ENCODE measurements around the gene SELENOK.

The SELENOK gene

DNA sequence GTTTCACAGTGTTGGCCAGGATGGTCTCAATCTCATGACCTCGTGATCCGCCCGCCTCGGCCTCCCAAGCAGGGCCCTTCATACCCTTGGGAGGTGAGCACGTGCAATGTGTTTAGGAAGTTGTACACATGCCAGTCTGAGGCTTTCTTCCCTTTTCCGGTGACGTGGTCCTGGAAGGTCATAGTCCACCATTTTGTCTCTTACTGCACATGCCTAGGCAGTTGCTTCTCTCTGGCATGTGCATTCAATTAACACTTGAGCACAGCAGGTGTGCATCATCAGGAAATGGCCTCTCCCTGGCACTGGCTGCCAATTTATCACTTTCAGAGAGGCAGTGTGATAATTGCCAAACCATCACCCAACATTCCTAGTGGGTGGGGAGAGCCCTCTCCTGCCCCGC lies 21.7 kb upstream of the SELENOK start:
- Histone ChIP-seq H3K9ac (ENCODE audit: low read length) (no peak overlapping the region), H3K27me3 (replicated peaks; ENCODE audit: control insufficient read depth, insufficient read depth, low read length) (no peaks in the 10 kb centered on the region), H3K36me3 (ENCODE audit: control insufficient read depth, insufficient read depth, low read length, severe bottlenecking) (no peaks in the 10 kb centered on the region), H3K4me3 (ENCODE audit: low read length) (no peak overlapping the region), H3K9me3 (ENCODE audit: control insufficient read depth, low read length) (peaks cover 7% of the 10 kb centered on the region), H3K4me1 (ENCODE audit: control insufficient read depth, insufficient read depth, low read length) (no peaks in the 10 kb centered on the region)
- DNase-seq (ENCODE audit: low read depth) = no peak

DNA sequence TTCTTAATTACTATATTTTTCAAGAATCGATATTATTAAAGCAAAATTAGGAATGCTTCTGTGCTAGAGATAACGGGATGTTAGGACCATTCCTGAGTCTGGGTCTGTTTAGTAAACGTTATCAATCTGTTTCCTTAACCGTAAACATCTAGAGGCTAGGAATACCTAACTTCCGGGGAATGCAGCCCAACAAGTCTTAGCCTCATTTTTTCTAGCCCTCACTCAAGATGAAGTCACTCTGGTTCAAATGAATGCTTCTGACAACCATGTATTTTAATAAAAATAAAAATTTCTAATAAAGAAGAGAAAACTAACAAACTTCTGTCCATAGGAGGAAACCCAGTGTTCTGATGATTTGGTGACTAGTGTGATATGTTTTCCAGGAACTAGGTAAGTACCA lies 11.1 kb upstream of the SELENOK start:
- Histone ChIP-seq H3K27me3 (replicated peaks; ENCODE audit: control insufficient read depth, insufficient read depth, low read length) (no peaks in the 10 kb centered on the region), H3K4me1 (ENCODE audit: control insufficient read depth, insufficient read depth, low read length) (peaks cover 3% of the 10 kb centered on the region), H3K4me3 (ENCODE audit: low read length) (no peak overlapping the region), H3K9me3 (ENCODE audit: control insufficient read depth, low read length) (peaks cover 7% of the 10 kb centered on the region), H3K36me3 (ENCODE audit: control insufficient read depth, insufficient read depth, low read length, severe bottlenecking) (no peaks in the 10 kb centered on the region), H3K9ac (ENCODE audit: low read length) (no peak overlapping the region)
- no peak for DNase-seq (ENCODE audit: low read depth)

DNA sequence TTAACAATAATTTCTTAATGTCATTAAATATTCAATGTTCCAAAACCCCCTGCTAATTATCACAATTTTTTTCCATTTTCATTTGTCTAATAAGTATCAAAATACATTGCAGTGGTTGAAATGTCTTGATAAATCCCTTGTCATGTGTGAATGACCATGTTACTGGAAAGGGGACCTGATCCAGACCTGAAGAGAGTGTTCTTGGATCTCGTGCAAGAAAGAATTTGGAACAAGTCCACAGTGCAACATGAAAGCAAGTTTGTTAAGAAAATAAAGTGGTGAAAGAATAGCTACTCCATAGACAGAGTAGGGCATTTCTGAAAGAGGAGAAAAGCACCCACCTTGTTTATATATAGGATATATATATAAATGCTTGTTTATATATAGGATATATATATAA lies 10.4 kb upstream of the SELENOK start:
- peaks cover 3% of the 10 kb centered on the region for H3K27me3 ChIP-seq (replicated peaks; ENCODE audit: control insufficient read depth, insufficient read depth, low read length)
- H3K4me3 ChIP-seq (ENCODE audit: low read length) = no peak overlapping the region
- no peak overlapping the region for H3K9ac ChIP-seq (ENCODE audit: low read length)
- DNase-seq (ENCODE audit: low read depth) = no peak
- peaks cover 7% of the 10 kb centered on the region for H3K9me3 ChIP-seq (ENCODE audit: control insufficient read depth, low read length)
- peaks cover 3% of the 10 kb centered on the region for H3K4me1 ChIP-seq (ENCODE audit: control insufficient read depth, insufficient read depth, low read length)
- no peaks in the 10 kb centered on the region for H3K36me3 ChIP-seq (ENCODE audit: control insufficient read depth, insufficient read depth, low read length, severe bottlenecking)

DNA sequence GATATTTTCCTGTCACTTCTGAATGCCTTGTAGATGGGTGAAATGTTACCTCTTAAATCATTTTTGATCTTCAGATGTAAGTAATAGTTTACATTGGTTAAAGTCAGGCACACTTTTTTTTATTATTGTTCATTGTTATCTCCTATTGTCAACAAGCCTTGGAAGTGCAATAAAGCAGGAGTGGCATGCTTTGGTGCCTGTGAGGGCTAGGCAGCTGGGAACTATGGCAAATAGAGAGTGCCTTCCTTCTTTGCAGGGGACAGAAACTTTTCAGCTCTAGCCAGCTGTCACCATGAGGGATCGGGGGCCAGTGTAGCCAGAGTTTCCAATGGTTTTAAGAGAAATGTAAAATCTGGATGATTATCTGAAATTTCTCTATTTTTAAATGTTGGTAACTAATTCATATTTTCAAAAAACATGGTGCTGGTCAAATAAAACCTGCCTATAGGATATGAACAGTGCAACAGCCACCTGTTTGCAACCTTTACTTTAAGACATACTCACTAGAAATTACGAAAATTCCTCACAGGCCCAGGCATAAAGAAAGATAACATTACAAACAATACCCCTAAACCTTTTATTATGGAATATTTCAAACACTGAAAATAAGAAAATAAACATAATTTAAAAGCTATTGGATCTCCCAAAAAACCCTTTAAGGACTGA lies 9.1 kb upstream of the SELENOK start:
- H3K4me1 ChIP-seq (ENCODE audit: control insufficient read depth, insufficient read depth, low read length) = peaks cover 3% of the 10 kb centered on the region
- H3K36me3 ChIP-seq (ENCODE audit: control insufficient read depth, insufficient read depth, low read length, severe bottlenecking) = no peaks in the 10 kb centered on the region
- H3K9me3 ChIP-seq (ENCODE audit: control insufficient read depth, low read length) = no peaks in the 10 kb centered on the region
- H3K9ac ChIP-seq (ENCODE audit: low read length) = no peak overlapping the region
- peaks cover 3% of the 10 kb centered on the region for H3K27me3 ChIP-seq (replicated peaks; ENCODE audit: control insufficient read depth, insufficient read depth, low read length)
- DNase-seq (ENCODE audit: low read depth) = no peak
- H3K4me3 ChIP-seq (ENCODE audit: low read length) = no peak overlapping the region

DNA sequence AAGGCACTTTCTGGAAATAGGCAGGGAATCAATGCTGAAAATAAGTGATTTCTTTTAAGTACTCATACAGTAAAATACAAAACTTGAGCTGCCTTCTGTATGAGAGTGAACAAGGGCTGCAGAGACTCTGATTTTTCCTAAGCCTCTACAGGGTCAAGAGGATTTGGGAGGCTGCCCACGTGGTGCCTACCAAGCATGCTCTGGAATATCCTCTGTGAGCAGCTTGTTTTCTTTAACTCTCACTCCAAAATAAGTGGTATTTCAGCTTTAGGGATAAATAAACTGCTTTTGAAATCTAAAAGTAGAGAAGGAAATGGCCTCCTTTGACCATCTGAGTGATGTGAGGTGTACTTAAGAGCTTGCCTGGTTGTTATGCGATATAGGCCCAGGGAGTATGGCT lies 8.1 kb upstream of the SELENOK start:
- no peak overlapping the region for H3K9ac ChIP-seq (ENCODE audit: low read length)
- H3K27me3 ChIP-seq (replicated peaks; ENCODE audit: control insufficient read depth, insufficient read depth, low read length) = peaks cover 9% of the 10 kb centered on the region
- H3K36me3 ChIP-seq (ENCODE audit: control insufficient read depth, insufficient read depth, low read length, severe bottlenecking) = no peaks in the 10 kb centered on the region
- H3K4me1 ChIP-seq (ENCODE audit: control insufficient read depth, insufficient read depth, low read length) = peaks cover 3% of the 10 kb centered on the region
- DNase-seq (ENCODE audit: low read depth) = no peak
- no peak overlapping the region for H3K4me3 ChIP-seq (ENCODE audit: low read length)
- no peaks in the 10 kb centered on the region for H3K9me3 ChIP-seq (ENCODE audit: control insufficient read depth, low read length)

DNA sequence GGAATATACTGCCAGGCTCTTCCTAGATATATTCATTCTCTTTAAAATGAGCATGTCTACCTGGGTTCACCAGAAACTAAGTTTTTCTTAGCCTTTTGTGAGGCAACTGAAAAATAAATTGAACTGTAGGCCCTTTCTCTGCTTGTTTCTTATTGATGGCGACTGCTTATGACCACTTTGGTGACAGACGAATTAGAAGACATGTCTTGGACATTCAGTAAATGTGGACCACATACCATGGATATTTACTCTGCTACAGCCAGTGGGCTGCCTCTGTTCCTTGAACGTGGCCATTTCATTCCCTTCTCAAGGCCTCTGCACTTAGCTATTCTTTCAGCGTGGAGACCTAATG lies 603 bp upstream of the SELENOK start:
- Histone ChIP-seq H3K36me3 (ENCODE audit: control insufficient read depth, insufficient read depth, low read length, severe bottlenecking) (peaks cover 7% of the 10 kb centered on the region), H3K9me3 (ENCODE audit: control insufficient read depth, low read length) (no peaks in the 10 kb centered on the region), H3K27me3 (replicated peaks; ENCODE audit: control insufficient read depth, insufficient read depth, low read length) (peaks cover 9% of the 10 kb centered on the region), H3K9ac (ENCODE audit: low read length) (peak overlapping the region; percentile 81), H3K4me3 (ENCODE audit: low read length) (peak overlapping the region; percentile 92), H3K4me1 (ENCODE audit: control insufficient read depth, insufficient read depth, low read length) (peaks cover 15% of the 10 kb centered on the region)
- DNase-seq (ENCODE audit: low read depth) = no peak

DNA sequence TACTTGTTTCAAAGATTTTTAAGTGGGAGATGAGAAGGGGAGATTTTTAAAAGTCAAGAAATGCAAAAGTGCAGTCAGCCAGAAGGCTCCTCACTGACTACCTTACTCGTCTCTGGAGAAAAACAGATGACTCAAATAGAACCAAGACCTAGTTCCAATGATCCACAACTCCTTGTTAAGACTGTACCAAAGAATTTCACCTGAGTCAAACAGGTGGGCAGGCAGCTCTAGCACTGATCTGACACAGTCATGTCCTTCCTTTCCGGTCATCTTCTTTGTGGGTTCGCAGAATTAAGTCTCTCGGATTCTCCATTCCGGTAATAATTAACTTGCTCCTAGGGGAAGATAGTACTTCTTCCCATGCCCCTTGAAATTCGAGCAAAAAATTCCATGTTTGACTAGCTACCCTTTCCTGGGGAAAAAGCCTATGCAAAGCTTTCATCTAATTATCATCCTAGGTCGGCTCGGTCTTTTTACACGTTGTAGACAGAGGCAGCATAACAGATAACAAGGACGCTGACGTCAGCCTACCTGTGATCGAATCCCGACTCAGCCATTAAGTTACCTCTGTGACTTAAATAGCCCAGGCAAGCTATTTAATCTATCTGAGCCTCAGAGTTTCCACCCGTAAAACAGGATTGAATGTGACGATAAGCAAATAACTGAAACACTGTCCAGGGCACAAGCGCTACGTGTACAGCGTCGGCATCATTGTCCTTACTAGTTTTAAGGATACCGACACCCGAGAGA lies 758 bp downstream of the SELENOK start:
- Histone ChIP-seq H3K9ac (ENCODE audit: low read length) (peak overlapping the region; percentile 90), H3K9me3 (ENCODE audit: control insufficient read depth, low read length) (no peaks in the 10 kb centered on the region)
- DNase-seq (ENCODE audit: low read depth) = peak; percentile 59

DNA sequence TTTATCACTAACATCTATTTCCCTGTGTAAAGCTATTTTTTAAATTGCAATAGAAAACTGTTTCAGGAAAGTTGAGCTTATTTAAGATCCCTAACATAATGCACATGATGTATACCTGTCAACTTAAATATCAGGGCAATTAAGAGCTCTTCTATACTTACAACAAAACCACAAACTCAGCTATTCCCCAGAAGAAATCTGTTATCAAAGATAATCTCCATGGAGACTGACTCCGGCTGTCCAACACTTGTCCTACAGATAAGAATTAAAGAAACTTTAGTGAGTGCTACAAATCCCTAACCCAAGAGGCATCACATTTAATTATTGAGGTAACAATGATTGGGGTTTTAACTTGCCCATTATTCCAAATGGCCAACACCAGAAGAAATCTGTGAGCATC lies 3.4 kb downstream of the SELENOK start:
- Histone ChIP-seq H3K4me1 (ENCODE audit: control insufficient read depth, insufficient read depth, low read length) (peaks cover 15% of the 10 kb centered on the region), H3K36me3 (ENCODE audit: control insufficient read depth, insufficient read depth, low read length, severe bottlenecking) (peaks cover 36% of the 10 kb centered on the region), H3K4me3 (ENCODE audit: low read length) (no peak overlapping the region), H3K27me3 (replicated peaks; ENCODE audit: control insufficient read depth, insufficient read depth, low read length) (no peaks in the 10 kb centered on the region), H3K9ac (ENCODE audit: low read length) (no peak overlapping the region), H3K9me3 (ENCODE audit: control insufficient read depth, low read length) (no peaks in the 10 kb centered on the region)
- no peak for DNase-seq (ENCODE audit: low read depth)

More for the DNA sequence above, 758 bp downstream of the SELENOK start:
- H3K36me3 ChIP-seq (ENCODE audit: control insufficient read depth, insufficient read depth, low read length, severe bottlenecking) = peaks cover 12% of the 10 kb centered on the region
- H3K4me1 ChIP-seq (ENCODE audit: control insufficient read depth, insufficient read depth, low read length) = peaks cover 15% of the 10 kb centered on the region
- H3K4me3 ChIP-seq (ENCODE audit: low read length) = peak overlapping the region; percentile 92
- H3K27me3 ChIP-seq (replicated peaks; ENCODE audit: control insufficient read depth, insufficient read depth, low read length) = peaks cover 8% of the 10 kb centered on the region

DNA sequence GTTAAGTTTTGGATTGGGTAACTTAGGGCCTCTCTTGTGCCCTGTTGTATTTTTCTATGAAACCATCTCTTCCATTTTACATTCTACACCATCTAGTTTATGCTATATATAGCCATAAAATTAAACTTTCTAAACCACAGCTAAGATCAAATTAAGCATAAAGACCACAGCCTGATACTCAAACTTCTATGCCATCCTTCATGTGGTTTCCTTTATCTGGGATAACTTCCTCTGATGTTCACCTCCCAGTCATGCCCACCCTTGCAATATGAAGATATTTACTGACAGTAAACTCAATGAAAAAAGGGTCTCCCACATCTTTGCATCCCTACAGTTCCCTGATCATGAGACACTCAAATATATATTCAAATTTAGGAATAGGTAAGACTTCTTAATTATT lies 4.2 kb downstream of the SELENOK start:
- Histone ChIP-seq H3K36me3 (ENCODE audit: control insufficient read depth, insufficient read depth, low read length, severe bottlenecking) (peaks cover 36% of the 10 kb centered on the region), H3K4me1 (ENCODE audit: control insufficient read depth, insufficient read depth, low read length) (peaks cover 12% of the 10 kb centered on the region), H3K9me3 (ENCODE audit: control insufficient read depth, low read length) (no peaks in the 10 kb centered on the region), H3K4me3 (ENCODE audit: low read length) (no peak overlapping the region), H3K9ac (ENCODE audit: low read length) (no peak overlapping the region), H3K27me3 (replicated peaks; ENCODE audit: control insufficient read depth, insufficient read depth, low read length) (no peaks in the 10 kb centered on the region)
- no peak for DNase-seq (ENCODE audit: low read depth)

DNA sequence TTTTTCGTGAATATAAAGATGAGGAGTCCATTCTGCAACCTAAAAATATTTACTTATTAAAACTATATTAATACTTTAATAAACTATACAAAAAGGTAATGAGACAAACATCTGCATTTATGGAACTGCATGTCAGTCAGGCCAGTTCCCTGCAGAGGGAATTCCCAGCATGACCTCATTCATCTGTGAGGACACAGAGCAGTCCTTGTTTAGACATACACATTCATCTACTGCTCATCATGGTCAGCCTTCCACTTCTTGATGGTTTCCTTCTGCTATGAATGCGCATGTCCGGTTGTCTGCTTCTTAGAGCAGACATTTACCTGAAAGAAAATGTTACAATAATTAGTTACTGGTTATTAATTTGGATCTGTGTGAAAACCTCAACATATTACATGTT lies 6.4 kb downstream of the SELENOK start:
- Histone ChIP-seq H3K4me3 (ENCODE audit: low read length) (no peak overlapping the region), H3K4me1 (ENCODE audit: control insufficient read depth, insufficient read depth, low read length) (peaks cover 13% of the 10 kb centered on the region), H3K27me3 (replicated peaks; ENCODE audit: control insufficient read depth, insufficient read depth, low read length) (no peaks in the 10 kb centered on the region), H3K9me3 (ENCODE audit: control insufficient read depth, low read length) (no peaks in the 10 kb centered on the region), H3K9ac (ENCODE audit: low read length) (no peak overlapping the region), H3K36me3 (ENCODE audit: control insufficient read depth, insufficient read depth, low read length, severe bottlenecking) (peaks cover 36% of the 10 kb centered on the region)
- no peak for DNase-seq (ENCODE audit: low read depth)

DNA sequence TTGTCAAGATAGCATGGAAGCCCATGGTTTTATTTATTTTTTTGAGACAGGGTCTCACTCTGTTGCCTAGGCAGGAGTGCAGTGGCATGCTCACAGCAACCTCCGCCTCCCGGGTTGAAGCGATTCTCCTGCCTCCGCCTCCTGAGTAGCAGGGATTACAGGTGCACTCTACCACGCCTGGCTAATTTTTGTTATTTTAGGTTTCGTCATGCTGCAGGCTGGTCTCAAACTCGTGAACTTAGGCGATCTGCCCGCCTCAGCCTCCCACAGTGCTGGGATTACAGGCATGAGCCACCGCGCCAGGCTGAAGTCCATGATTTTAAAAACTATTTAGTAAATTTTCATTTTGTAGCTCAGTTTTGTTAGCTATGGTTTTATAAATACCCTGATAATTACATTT lies 7.0 kb downstream of the SELENOK start:
- Histone ChIP-seq H3K9ac (ENCODE audit: low read length) (no peak overlapping the region), H3K36me3 (ENCODE audit: control insufficient read depth, insufficient read depth, low read length, severe bottlenecking) (peaks cover 39% of the 10 kb centered on the region), H3K27me3 (replicated peaks; ENCODE audit: control insufficient read depth, insufficient read depth, low read length) (no peaks in the 10 kb centered on the region), H3K4me1 (ENCODE audit: control insufficient read depth, insufficient read depth, low read length) (peaks cover 16% of the 10 kb centered on the region), H3K4me3 (ENCODE audit: low read length) (no peak overlapping the region), H3K9me3 (ENCODE audit: control insufficient read depth, low read length) (no peaks in the 10 kb centered on the region)
- no peak for DNase-seq (ENCODE audit: low read depth)

All from adipocyte (in vitro differentiated cells).